Measurements from ENCODE around the gene PMP22.

The PMP22 gene

GRCh38 chr17:15181816-15182215 is 83.3 kb downstream of the PMP22 start:
- no peaks in the 10 kb centered on the region for H3K36me3 ChIP-seq (replicated peaks; ENCODE audit: insufficient read depth, low read length)
- no peaks in the 10 kb centered on the region for H3K79me2 ChIP-seq (ENCODE audit: low read length)
- H3K9me2 ChIP-seq (replicated peaks; ENCODE audit: insufficient read depth, low read length) = no peaks in the 10 kb centered on the region
- H3K4me2 ChIP-seq (ENCODE audit: low read depth, low read length) = no peak overlapping the region
- no peaks in the 10 kb centered on the region for H3F3A ChIP-seq (ENCODE audit: insufficient read depth, low read length)
- no peak overlapping the region for H3K9ac ChIP-seq (ENCODE audit: low read length)
- H3K4me1 ChIP-seq (ENCODE audit: low read length) = no peaks in the 10 kb centered on the region
- H3K9me3 ChIP-seq (replicated peaks; ENCODE audit: insufficient read depth, low read length) = no peaks in the 10 kb centered on the region
- no peak overlapping the region for H2AFZ ChIP-seq (ENCODE audit: low read length)
- no peaks in the 10 kb centered on the region for H4K20me1 ChIP-seq (ENCODE audit: insufficient read depth, low read length)
- no peak overlapping the region for H3K27ac ChIP-seq (ENCODE audit: low read length)
- no peak for DNase-seq
- no peak overlapping the region for H3K4me3 ChIP-seq (ENCODE audit: low read length)
- H3K27me3 ChIP-seq (replicated peaks; ENCODE audit: insufficient read depth, low read length) = no peaks in the 10 kb centered on the region
- TF ChIP-seq EZH2phosphoT487 (IDR thresholded peaks at IDR 0.05; ENCODE audit: low read length) (no peak), EZH2 (optimal IDR thresholded peaks at IDR 0.05; ENCODE audit: low read depth, low read length) (no peak)
- TF ChIP-seq, protein P1, sequence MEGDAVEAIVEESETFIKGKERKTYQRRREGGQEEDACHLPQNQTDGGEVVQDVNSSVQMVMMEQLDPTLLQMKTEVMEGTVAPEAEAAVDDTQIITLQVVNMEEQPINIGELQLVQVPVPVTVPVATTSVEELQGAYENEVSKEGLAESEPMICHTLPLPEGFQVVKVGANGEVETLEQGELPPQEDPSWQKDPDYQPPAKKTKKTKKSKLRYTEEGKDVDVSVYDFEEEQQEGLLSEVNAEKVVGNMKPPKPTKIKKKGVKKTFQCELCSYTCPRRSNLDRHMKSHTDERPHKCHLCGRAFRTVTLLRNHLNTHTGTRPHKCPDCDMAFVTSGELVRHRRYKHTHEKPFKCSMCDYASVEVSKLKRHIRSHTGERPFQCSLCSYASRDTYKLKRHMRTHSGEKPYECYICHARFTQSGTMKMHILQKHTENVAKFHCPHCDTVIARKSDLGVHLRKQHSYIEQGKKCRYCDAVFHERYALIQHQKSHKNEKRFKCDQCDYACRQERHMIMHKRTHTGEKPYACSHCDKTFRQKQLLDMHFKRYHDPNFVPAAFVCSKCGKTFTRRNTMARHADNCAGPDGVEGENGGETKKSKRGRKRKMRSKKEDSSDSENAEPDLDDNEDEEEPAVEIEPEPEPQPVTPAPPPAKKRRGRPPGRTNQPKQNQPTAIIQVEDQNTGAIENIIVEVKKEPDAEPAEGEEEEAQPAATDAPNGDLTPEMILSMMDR (IDR thresholded peaks at IDR 0.05; ENCODE audit: low read length) = no peak

DNA sequence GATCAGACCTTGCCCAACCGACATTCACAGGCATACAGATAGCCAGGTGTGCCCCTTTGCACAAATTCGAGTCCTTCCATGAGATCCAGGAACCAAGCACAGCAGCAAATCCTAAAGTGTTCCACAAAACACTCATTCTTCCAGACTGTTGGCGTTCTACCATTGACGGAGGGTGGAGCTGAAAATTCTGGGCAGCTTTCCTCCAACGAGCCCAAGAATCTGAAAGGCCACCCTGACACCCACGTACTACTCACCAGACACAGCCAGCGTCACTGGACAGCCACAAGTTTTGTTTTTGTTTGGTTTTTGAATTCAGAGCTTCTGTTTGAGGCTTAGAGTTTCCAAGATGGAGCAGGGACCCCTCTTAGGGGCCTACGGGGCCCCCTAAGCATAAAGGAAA is 83.8 kb downstream of the PMP22 start:
- no peaks in the 10 kb centered on the region for H4K20me1 ChIP-seq (ENCODE audit: insufficient read depth, low read length)
- H2AFZ ChIP-seq (ENCODE audit: low read length) = no peak overlapping the region
- H3K4me2 ChIP-seq (ENCODE audit: low read depth, low read length) = no peak overlapping the region
- TF ChIP-seq EZH2 (optimal IDR thresholded peaks at IDR 0.05; ENCODE audit: low read depth, low read length) (no peak), EZH2phosphoT487 (IDR thresholded peaks at IDR 0.05; ENCODE audit: low read length) (no peak)
- TF ChIP-seq, protein P1 (IDR thresholded peaks at IDR 0.05; ENCODE audit: low read length) = no peak
- no peak overlapping the region for H3K27ac ChIP-seq (ENCODE audit: low read length)
- H3F3A ChIP-seq (ENCODE audit: insufficient read depth, low read length) = no peaks in the 10 kb centered on the region
- no peaks in the 10 kb centered on the region for H3K79me2 ChIP-seq (ENCODE audit: low read length)
- H3K4me1 ChIP-seq (ENCODE audit: low read length) = no peaks in the 10 kb centered on the region
- H3K4me3 ChIP-seq (ENCODE audit: low read length) = no peak overlapping the region
- H3K9me2 ChIP-seq (replicated peaks; ENCODE audit: insufficient read depth, low read length) = no peaks in the 10 kb centered on the region
- no peaks in the 10 kb centered on the region for H3K27me3 ChIP-seq (replicated peaks; ENCODE audit: insufficient read depth, low read length)
- DNase-seq = no peak
- H3K36me3 ChIP-seq (replicated peaks; ENCODE audit: insufficient read depth, low read length) = no peaks in the 10 kb centered on the region
- H3K9me3 ChIP-seq (replicated peaks; ENCODE audit: insufficient read depth, low read length) = no peaks in the 10 kb centered on the region
- H3K9ac ChIP-seq (ENCODE audit: low read length) = no peak overlapping the region

- no peak for TF ChIP-seq EZH2 (optimal IDR thresholded peaks at IDR 0.05; ENCODE audit: low read depth, low read length)
- no peak for TF ChIP-seq EZH2phosphoT487 (IDR thresholded peaks at IDR 0.05; ENCODE audit: low read length)
- TF ChIP-seq, protein P1 (IDR thresholded peaks at IDR 0.05; ENCODE audit: low read length) = no peak
- H2AFZ ChIP-seq (ENCODE audit: low read length) = no peak overlapping the region
These were observed 85.0 kb downstream of the PMP22 start for GRCh38 chr17:15180121-15180561.

More at GRCh38 chr17:15180121-15180561, 85.0 kb downstream of the PMP22 start:
- H3K9ac ChIP-seq (ENCODE audit: low read length) = no peak overlapping the region
- no peaks in the 10 kb centered on the region for H3F3A ChIP-seq (ENCODE audit: insufficient read depth, low read length)
- no peaks in the 10 kb centered on the region for H3K36me3 ChIP-seq (replicated peaks; ENCODE audit: insufficient read depth, low read length)
- no peaks in the 10 kb centered on the region for H3K79me2 ChIP-seq (ENCODE audit: low read length)
- no peaks in the 10 kb centered on the region for H3K27me3 ChIP-seq (replicated peaks; ENCODE audit: insufficient read depth, low read length)
- no peaks in the 10 kb centered on the region for H3K9me2 ChIP-seq (replicated peaks; ENCODE audit: insufficient read depth, low read length)
- no peaks in the 10 kb centered on the region for H4K20me1 ChIP-seq (ENCODE audit: insufficient read depth, low read length)
- H3K4me1 ChIP-seq (ENCODE audit: low read length) = no peaks in the 10 kb centered on the region
- H3K4me3 ChIP-seq (ENCODE audit: low read length) = no peak overlapping the region
- H3K4me2 ChIP-seq (ENCODE audit: low read depth, low read length) = no peak overlapping the region
- H3K9me3 ChIP-seq (replicated peaks; ENCODE audit: insufficient read depth, low read length) = no peaks in the 10 kb centered on the region
- H3K27ac ChIP-seq (ENCODE audit: low read length) = no peak overlapping the region
- DNase-seq = no peak

Data from MM.1S (cell line).